Pancreas (tissue), 10 donors: ENCODE results near the gene SLC37A3. TPM values are rescaled to one million over a fixed set of nuclear protein-coding genes. Genes with fewer than 3 reads are reported as not detected.
A peak's percentile ranks its signal among the peaks of the same experiment; 100 is the strongest.
"Not testable (repeated sequence)": the region's sequence is repeated elsewhere in the genome, so short reads cannot be mapped to it uniquely, and the experiment has no call there.

Experiments
- ATAC-seq, 4 donors: fragments of 200-7000 bp; cut with Tn5 transposase; one replicate each; pipeline versions ENCODE4 v1.8.0 to v1.9.1; 2020; ENCODE audit warnings: mild to moderate bottlenecking in 4 of 4, moderate library complexity in 4 of 4
- DNase-seq, 6 donors: peaks; one replicate each; pipeline ENCODE4 v3.0.0-alpha.2; 2020
- FAIRE-seq: peaks from 2 replicates; lab custom pipeline; 2012; peaks lifted over from hg19 to GRCh38; lab: Jason Lieb, UNC
- H3K27ac ChIP-seq, 4 donors: fragments of 200-600 bp; sonication (generic); 1 replicate in 3 of 4; 2 replicates in 1 of 4; pipeline versions ENCODE4 v1.5.0 to v1.8.0; 2020
- H3K27me3 ChIP-seq, 4 donors: fragments of 200-600 bp; one replicate each; pipeline ENCODE4 v1.8.0; 2021
- H3K36me3 ChIP-seq, 3 donors: fragments of 200-600 bp; sonication (generic) in 1 of 3; one replicate each; pipeline versions ENCODE4 v1.5.0 to v1.8.0; 2020 to 2021
- H3K4me1 ChIP-seq, 3 donors: fragments of 200-600 bp; one replicate each; pipeline ENCODE4 v1.8.0; 2021
- H3K4me3 ChIP-seq, 4 donors: fragments of 200-600 bp; sonication (generic) in 2 of 4; one replicate each; pipeline versions ENCODE4 v1.5.0 to v1.8.0; 2020 to 2021
- H3K9me3 ChIP-seq, 4 donors: fragments of 200-600 bp; one replicate each; pipeline ENCODE4 v1.8.0; 2021
- WGBS, 2 donors: extraction: QIAGEN DNeasy Blood & Tissue Kit; methylation state at CpG; one replicate each; pipeline ENCODE4 v1.1.7; 2013; 5-methylcytosine and 5-hydroxymethylcytosine counted together
- intact Hi-C, 3 donors: fragments of 100-400 bp; cut with DNase I; formaldehyde crosslinking; loops; one replicate each; pipeline versions ENCODE4 v1.11.1 to v1.14.2; 2022
- polyA plus RNA-seq, 2 donors: library from polyadenylated mRNA; stranded (reverse); fragments of 200-250 nt; gene quantifications; one replicate each; pipeline ENCODE4 v1.2.3, GENCODE V29; 2013
- total RNA-seq, 6 donors: library from RNA; stranded (reverse); fragmentation: NEBNext Ultra II Directional in 4 of 6; extraction: Animal tissue kit (Norgen Biotek cat#: 25700) in 4 of 6; gene quantifications; one replicate each; pipeline versions ENCODE4 v1.2.1 to v1.2.4, GENCODE V29; 2021 to 2023
- TF ChIP-seq, protein P1 (sequence below), 4 donors: fragments of 200-600 bp; sonication (generic) in 3 of 4; IDR thresholded peaks; one replicate each; pipeline versions ENCODE4 v1.5.0 to v1.8.0; 2021; ENCODE audit warnings: antibody characterized with exemption in 4 of 4
- donor health status: healthy with polysubstance abuse.
- donor health status: DM: no; HTN: no; CAD: no; lungs with moderate emphysema.
- donor health status: DM: no; HTN: no; CAD: no.
- donor health status: control.
- donor health status: control.
- donor health status: Bipolar disorder and iron deficiency.
- donor health status: DM: yes; HTN: yes; CAD: no.
- donor health status: DM: no; HTN: no; CAD: no.
- donor health status: DM: no; HTN: no; CAD: no.
- donor health status: DM: yes; HTN: yes; CAD: no.

SLC37A3 gene
- total and polyA plus RNA-seq, 8 donors: 17.3 to 30.3 (median 24.0) TPM

DNA sequence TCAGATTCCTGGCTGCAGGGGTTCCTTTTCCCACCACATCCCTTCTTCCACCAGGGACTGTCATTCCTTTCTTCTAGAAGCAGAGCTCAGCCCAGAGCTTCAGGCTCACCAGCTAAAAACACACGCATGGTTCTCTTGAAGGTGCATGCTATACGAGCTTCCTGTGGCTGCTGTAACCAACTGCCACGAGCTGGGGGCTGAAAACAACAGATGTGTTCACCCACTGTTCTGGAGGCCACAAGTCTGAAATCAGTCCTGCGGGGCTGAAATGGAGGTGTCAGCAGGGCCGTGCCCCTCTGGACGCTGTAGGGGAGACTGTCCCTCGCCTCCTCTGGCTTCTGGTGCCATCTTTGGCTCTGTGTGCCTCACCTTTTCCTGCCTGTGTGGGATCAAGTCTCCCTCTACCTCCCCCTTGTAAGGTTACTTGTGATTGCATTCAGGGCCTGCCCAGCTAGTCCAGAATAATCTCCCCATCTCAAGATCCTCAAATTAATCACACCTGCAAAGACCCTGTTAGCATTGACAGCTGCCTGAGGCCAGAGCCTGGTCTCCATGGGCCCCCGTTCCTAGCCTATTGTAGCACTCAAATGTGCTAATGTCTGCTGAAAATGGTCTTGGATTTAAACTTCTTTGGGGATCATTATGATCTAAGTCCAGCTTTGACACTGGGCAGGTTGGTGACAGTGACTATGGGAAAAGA, 19.3 kb upstream of the SLC37A3 start:
- Histone ChIP-seq H3K4me1 (peaks cover 7 to 9% (median 8%) of the 10 kb centered on the region in 3 donors), H3K9me3 (no peaks in the 10 kb centered on the region), H3K27ac (peak overlapping the region; percentile 24 to 72 (median 60)), H3K36me3 (no peaks in the 10 kb centered on the region), H3K4me3 (no peak overlapping the region), H3K27me3 (no peaks in the 10 kb centered on the region)
- intact Hi-C loops: no loop called here
- DNase-seq (peak in 1 of 6 donors; percentile 23), ATAC-seq (peak; percentile 29 to 64 (median 52)), FAIRE-seq (no peak)
- 48 to 55% methylated on average over 8 of the region's 8 CpGs for WGBS, 2 donors
- TF ChIP-seq, protein P1, sequence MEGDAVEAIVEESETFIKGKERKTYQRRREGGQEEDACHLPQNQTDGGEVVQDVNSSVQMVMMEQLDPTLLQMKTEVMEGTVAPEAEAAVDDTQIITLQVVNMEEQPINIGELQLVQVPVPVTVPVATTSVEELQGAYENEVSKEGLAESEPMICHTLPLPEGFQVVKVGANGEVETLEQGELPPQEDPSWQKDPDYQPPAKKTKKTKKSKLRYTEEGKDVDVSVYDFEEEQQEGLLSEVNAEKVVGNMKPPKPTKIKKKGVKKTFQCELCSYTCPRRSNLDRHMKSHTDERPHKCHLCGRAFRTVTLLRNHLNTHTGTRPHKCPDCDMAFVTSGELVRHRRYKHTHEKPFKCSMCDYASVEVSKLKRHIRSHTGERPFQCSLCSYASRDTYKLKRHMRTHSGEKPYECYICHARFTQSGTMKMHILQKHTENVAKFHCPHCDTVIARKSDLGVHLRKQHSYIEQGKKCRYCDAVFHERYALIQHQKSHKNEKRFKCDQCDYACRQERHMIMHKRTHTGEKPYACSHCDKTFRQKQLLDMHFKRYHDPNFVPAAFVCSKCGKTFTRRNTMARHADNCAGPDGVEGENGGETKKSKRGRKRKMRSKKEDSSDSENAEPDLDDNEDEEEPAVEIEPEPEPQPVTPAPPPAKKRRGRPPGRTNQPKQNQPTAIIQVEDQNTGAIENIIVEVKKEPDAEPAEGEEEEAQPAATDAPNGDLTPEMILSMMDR (IDR thresholded peaks at IDR 0.05): no peak

DNA sequence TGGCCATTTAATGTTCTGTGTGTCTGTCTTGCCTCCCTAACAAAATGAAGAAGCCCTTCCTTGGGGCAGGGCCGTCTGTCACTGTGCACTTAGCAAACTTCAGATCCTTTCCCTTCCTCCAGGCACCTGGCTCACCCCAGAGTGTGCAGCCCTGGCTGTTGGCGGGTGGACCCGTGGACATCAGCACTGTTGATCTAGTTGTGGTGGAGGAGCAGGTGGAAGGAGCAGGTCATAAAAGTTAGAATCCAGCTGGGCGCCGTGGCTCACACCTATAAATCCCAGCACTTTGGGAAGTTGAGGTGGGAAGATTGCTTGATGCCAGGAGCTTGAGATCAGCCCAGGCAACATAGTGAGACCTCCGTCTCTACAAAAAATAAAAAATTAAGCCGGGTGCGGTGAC, 18.2 kb upstream of the SLC37A3 start:
- H3K27me3 ChIP-seq: no peaks in the 10 kb centered on the region
- TF ChIP-seq, protein P1 (IDR thresholded peaks at IDR 0.05): no peak
- no peak overlapping the region for H3K27ac ChIP-seq
- 70 to 71% methylated on average over 8 of the region's 8 CpGs for WGBS, 2 donors
- FAIRE-seq (no peak), DNase-seq (no peak), ATAC-seq (peak in 3 of 4 donors; percentile 13 to 18 (median 16))
- intact Hi-C loops: no loop called here
- no peak overlapping the region for H3K4me3 ChIP-seq
- H3K36me3 ChIP-seq: no peaks in the 10 kb centered on the region
- H3K4me1 ChIP-seq: peaks cover 7 to 9% (median 8%) of the 10 kb centered on the region in 3 donors
- no peaks in the 10 kb centered on the region for H3K9me3 ChIP-seq

DNA sequence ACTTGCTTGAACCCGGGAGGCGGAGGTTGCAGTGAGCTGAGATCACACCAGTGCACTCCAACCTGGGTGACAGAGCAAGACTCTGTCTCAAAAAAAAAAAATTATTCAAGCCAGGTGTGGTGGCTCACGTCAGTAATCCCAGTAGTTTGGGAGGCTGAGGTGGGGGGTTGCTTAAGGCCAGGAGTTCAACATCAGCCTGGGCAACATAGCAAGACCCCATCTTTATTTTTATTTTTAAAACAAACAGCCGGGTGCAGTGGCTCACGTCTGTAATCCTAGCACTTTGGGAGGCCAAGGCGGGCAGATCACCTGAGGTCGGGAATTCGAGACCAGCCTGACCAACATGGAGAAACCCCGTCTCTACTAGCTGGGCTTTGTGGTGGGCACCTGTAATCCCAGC, 17.5 kb upstream of the SLC37A3 start:
- WGBS, 2 donors: 89 to 92% methylated on average over 9 of the region's 9 CpGs
- FAIRE-seq: not testable (repeated sequence)

DNA sequence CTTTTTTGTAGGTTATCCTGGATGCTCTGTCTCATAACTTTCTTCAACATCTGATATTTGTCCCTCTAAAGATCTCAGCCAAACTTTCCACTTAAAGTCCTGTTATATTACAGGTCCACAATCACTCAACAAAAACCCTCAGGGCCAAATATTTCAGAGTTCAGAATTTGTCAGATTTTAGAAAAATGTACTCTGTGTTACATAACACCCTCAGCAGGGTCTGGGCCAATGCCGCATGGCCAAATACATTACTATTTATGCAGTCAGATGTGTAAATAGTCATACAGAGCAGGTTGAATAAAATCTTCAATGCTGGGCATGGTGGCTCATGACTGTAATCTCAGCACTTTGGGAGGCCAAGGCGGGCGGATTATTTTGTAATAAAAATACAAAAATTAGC, 17.0 kb upstream of the SLC37A3 start:
- H3K36me3 ChIP-seq: no peaks in the 10 kb centered on the region
- no peaks in the 10 kb centered on the region for H3K27me3 ChIP-seq
- no peaks in the 10 kb centered on the region for H3K9me3 ChIP-seq
- H3K27ac ChIP-seq: no peak overlapping the region
- FAIRE-seq (no peak), ATAC-seq (no peak), DNase-seq (no peak)
- 79 to 80% methylated on average over 3 of the region's 3 CpGs for WGBS, 2 donors
- intact Hi-C loops: no loop called here
- TF ChIP-seq, protein P1 (IDR thresholded peaks at IDR 0.05): no peak
- H3K4me3 ChIP-seq: no peak overlapping the region
- peaks cover 7 to 9% (median 8%) of the 10 kb centered on the region in 3 donors for H3K4me1 ChIP-seq

More for the DNA sequence above, 17.5 kb upstream of the SLC37A3 start:
- ATAC-seq, H3K4me1 ChIP-seq, H3K27me3 ChIP-seq, H3K4me3 ChIP-seq, intact Hi-C loops, H3K36me3 ChIP-seq, DNase-seq, H3K9me3 ChIP-seq, H3K27ac ChIP-seq: not testable (repeated sequence)

DNA sequence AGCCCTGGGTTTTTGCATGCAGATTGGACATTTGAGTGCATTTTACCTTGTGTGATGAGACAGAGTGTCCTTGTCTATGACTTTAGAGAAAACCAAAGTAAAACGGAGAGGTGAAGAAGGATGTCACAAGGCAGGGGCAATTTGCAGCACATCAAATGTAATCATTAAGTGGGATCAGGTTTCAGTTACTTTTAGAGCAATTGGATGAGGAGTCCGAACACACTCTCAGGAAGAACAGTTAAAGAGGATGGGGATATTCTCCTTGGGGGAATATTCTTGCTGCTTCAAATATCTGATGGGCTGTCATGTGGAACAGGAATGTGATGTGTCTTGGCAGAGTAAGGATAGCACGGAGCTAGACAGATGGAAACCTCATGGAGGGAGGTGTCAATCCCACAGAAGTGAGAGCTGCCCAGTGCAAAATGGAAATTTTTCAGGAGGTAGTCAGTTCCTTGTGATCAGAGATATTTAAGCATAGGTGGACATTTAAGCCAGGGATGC, 6.3 kb upstream of the SLC37A3 start:
- H3K36me3 ChIP-seq: no peaks in the 10 kb centered on the region
- DNase-seq (no peak), FAIRE-seq (no peak), ATAC-seq (no peak)
- peaks cover 0 to 10% (median 0%) of the 10 kb centered on the region in 3 donors for H3K4me1 ChIP-seq
- H3K27me3 ChIP-seq: no peaks in the 10 kb centered on the region
- TF ChIP-seq, protein P1 (IDR thresholded peaks at IDR 0.05): no peak
- intact Hi-C loops: no loop called here
- H3K27ac ChIP-seq: peak overlapping the region in 3 of 4 donors; percentile 50 to 74 (median 58)
- peak overlapping the region; percentile 30 to 58 (median 40) for H3K4me3 ChIP-seq
- 20 to 24% methylated on average over 3 of the region's 3 CpGs for WGBS, 2 donors
- no peaks in the 10 kb centered on the region for H3K9me3 ChIP-seq
